Esophagus squamous epithelium (tissue), 5 donors: ENCODE measurements around the gene ANO6. TPM values are rescaled to one million over a fixed set of nuclear protein-coding genes. Genes with fewer than 3 reads are reported as not detected.

Experiments
- DNase-seq: peaks from one replicate; lab custom pipeline; 2025; lab: John Stamatoyannopoulos, UW
- H3K27ac ChIP-seq, 4 donors: fragments of 200-600 bp; sonication (generic); one replicate each; pipeline ENCODE4 v1.5.1; 2016 to 2019; ENCODE audit warnings: mild to moderate bottlenecking in 1 of 4
- H3K27me3 ChIP-seq, 4 donors: fragments of 200-600 bp; sonication (generic); 1 replicate in 3 of 4; 2 replicates in 1 of 4; pipeline versions ENCODE4 v1.5.1 to v1.6.0; 2017 to 2021; ENCODE audit warnings: antibody characterized with exemption in 1 of 4
- H3K36me3 ChIP-seq, 3 donors: fragments of 200-600 bp; sonication (generic); one replicate each; pipeline ENCODE4 v1.5.1; 2016 to 2019
- H3K4me1 ChIP-seq, 3 donors: fragments of 200-600 bp; sonication (generic); one replicate each; pipeline ENCODE4 v1.5.1; 2017 to 2019
- H3K4me3 ChIP-seq, 4 donors: fragments of 200-600 bp; sonication (generic); 1 replicate in 3 of 4; 2 replicates in 1 of 4; pipeline ENCODE4 v1.5.1; 2016 to 2019; ENCODE audit warnings: mild to moderate bottlenecking in 2 of 4, moderate library complexity in 1 of 4
- H3K9me3 ChIP-seq, 3 donors: fragments of 200-600 bp; sonication (generic); one replicate each; pipeline ENCODE4 v1.5.1; 2016 to 2019
- CTCF ChIP-seq, 6 experiments: fragments of 450-650 bp in 4 of 6; fragments of 200-600 bp in 2 of 6; sonication (generic) in 2 of 6; IDR thresholded peaks; one replicate each; pipeline ENCODE4 v1.5.1; 2016 to 2019; ENCODE audit warnings: antibody characterized with exemption in 6 of 6, mild to moderate bottlenecking in 4 of 6, moderate library complexity in 4 of 6
- POLR2A ChIP-seq, 4 donors: fragments of 450-650 bp; IDR thresholded peaks; one replicate each; pipeline ENCODE4 v1.6.1; 2017; ENCODE audit warnings: antibody characterized with exemption in 4 of 4, mild to moderate bottlenecking in 4 of 4, moderate library complexity in 3 of 4
- WGBS, 2 donors: methylation state at CpG; one replicate each; pipeline ENCODE4 v1.1.5; 2018; 5-methylcytosine and 5-hydroxymethylcytosine counted together
- intact Hi-C: fragments of 100-400 bp; cut with DNase I; formaldehyde crosslinking; loops from one replicate; pipeline ENCODE4 v1.15.0; 2022
- total RNA-seq, 4 donors: library from RNA; depleted of rRNA; stranded (reverse); fragments of >200 nt; gene quantifications; one replicate each; pipeline ENCODE4 v1.1.0, GENCODE V29; 2016
- donor health status: DM: yes; HTN: yes; CAD: no.

Gene ANO6
- total RNA-seq, 4 donors from 2014 or later = 13.0 to 40.8 (median 25.1) TPM

GRCh38 chr12:45270951-45271350 is 55.1 kb downstream of the ANO6 start:
- no peaks in the 10 kb centered on the region for H3K27me3 ChIP-seq
- intact Hi-C loops = no loop called here
- no peak for TF ChIP-seq POLR2A (IDR thresholded peaks at IDR 0.05)
- TF ChIP-seq CTCF (IDR thresholded peaks at IDR 0.05) = no peak
- H3K36me3 ChIP-seq = no peaks in the 10 kb centered on the region
- no peaks in the 10 kb centered on the region for H3K9me3 ChIP-seq
- H3K4me3 ChIP-seq = no peak overlapping the region
- peaks cover 9 to 43% (median 22%) of the 10 kb centered on the region in 3 donors for H3K4me1 ChIP-seq
- no peak overlapping the region for H3K27ac ChIP-seq
- WGBS, 2 donors = 71 to 91% methylated on average over 1 to 3 of the region's 3 CpGs
- DNase-seq = no peak

GRCh38 chr12:45273717-45274271 is 57.9 kb downstream of the ANO6 start:
- intact Hi-C loops = no loop called here
- Histone ChIP-seq H3K36me3 (no peaks in the 10 kb centered on the region), H3K4me1 (peaks cover 2 to 41% (median 14%) of the 10 kb centered on the region in 3 donors), H3K27me3 (no peaks in the 10 kb centered on the region), H3K27ac (peak overlapping the region in 3 of 4 donors; percentile 13 to 41 (median 30)), H3K4me3 (no peak overlapping the region), H3K9me3 (no peaks in the 10 kb centered on the region)
- 0 to 15% methylated on average over 1 of the region's 1 CpG for WGBS, 2 donors
- TF ChIP-seq CTCF (IDR thresholded peaks at IDR 0.05) (no peak), POLR2A (IDR thresholded peaks at IDR 0.05) (no peak)
- no peak for DNase-seq

- Histone ChIP-seq H3K9me3 (no peaks in the 10 kb centered on the region), H3K36me3 (no peaks in the 10 kb centered on the region), H3K4me1 (peaks cover 0 to 35% (median 5%) of the 10 kb centered on the region in 3 donors), H3K27me3 (no peaks in the 10 kb centered on the region), H3K27ac (no peak overlapping the region), H3K4me3 (no peak overlapping the region)
- intact Hi-C loops = no loop called here
- DNase-seq = no peak
- TF ChIP-seq CTCF (IDR thresholded peaks at IDR 0.05) (no peak), POLR2A (IDR thresholded peaks at IDR 0.05) (no peak)
- WGBS, 2 donors = 75 to 77% methylated on average over 5 of the region's 5 CpGs
Measured at GRCh38 chr12:45276154-45276755, 60.4 kb downstream of the ANO6 start.

- peak overlapping the region in 1 of 4 donors; percentile 39 for H3K27ac ChIP-seq
- WGBS, 2 donors = 84 to 86% methylated on average over 1 of the region's 1 CpG
- H3K27me3 ChIP-seq = no peaks in the 10 kb centered on the region
- DNase-seq = no peak
- no peaks in the 10 kb centered on the region for H3K9me3 ChIP-seq
- peaks cover 0 to 30% (median 5%) of the 10 kb centered on the region in 3 donors for H3K4me1 ChIP-seq
- H3K36me3 ChIP-seq = peaks cover 0 to 4% (median 0%) of the 10 kb centered on the region in 3 donors
- intact Hi-C loops = no loop called here
- no peak for TF ChIP-seq POLR2A (IDR thresholded peaks at IDR 0.05)
- no peak for TF ChIP-seq CTCF (IDR thresholded peaks at IDR 0.05)
- no peak overlapping the region for H3K4me3 ChIP-seq
Measured at GRCh38 chr12:45278447-45278846, 62.6 kb downstream of the ANO6 start.
